ENCODE measurements around the gene TSPAN1. TPM values are rescaled to one million over a fixed set of nuclear protein-coding genes. Genes with fewer than 3 reads are reported as not detected.
A peak's percentile ranks its signal among the peaks of the same experiment; 100 is the strongest.

TSPAN1 gene
- total RNA-seq, 2 donors from 2014 or later = not detected

GRCh38 chr1:46153228-46153627 is 21.7 kb upstream of the TSPAN1 start:
- no peaks in the 10 kb centered on the region for H3K9me3 Mint-ChIP-seq
- H3K4me1 Mint-ChIP-seq = peaks cover 1% of the 10 kb centered on the region
- Histone ChIP-seq H3K9ac (ENCODE audit: extremely low read depth, low read length, poor library complexity, severe bottlenecking) (no peak overlapping the region), H3K27ac (ENCODE audit: low read depth, low read length) (no peak overlapping the region), H3K4me1 (ENCODE audit: control insufficient read depth, insufficient read depth, low read length) (no peaks in the 10 kb centered on the region), H3K27me3 (ENCODE audit: control insufficient read depth, insufficient read depth, low read length, poor library complexity, severe bottlenecking) (no peaks in the 10 kb centered on the region), H3K4me3 (ENCODE audit: low read length) (no peak overlapping the region), H3K36me3 (ENCODE audit: control insufficient read depth, insufficient read depth, low read length) (no peaks in the 10 kb centered on the region), H3K9me3 (ENCODE audit: control insufficient read depth, low read length) (no peaks in the 10 kb centered on the region)
- no peak overlapping the region for H3K27ac Mint-ChIP-seq
- H3K4me3 Mint-ChIP-seq = no peak overlapping the region
- DNase-seq = peak; percentile 55
- 96 to 100% methylated on average over 1 of the region's 1 CpG for WGBS, 2 experiments (ENCODE audit: insufficient coverage in 1 of 2, insufficient read length in 1 of 2)
- TF ChIP-seq CTCF (conservative IDR thresholded peaks at IDR 0.05) = no peak
- H3K36me3 Mint-ChIP-seq (ENCODE audit: low read depth) = no peaks in the 10 kb centered on the region
- H3K27me3 Mint-ChIP-seq (ENCODE audit: insufficient read depth) = no peaks in the 10 kb centered on the region

GRCh38 chr1:46153732-46154131 is 21.2 kb upstream of the TSPAN1 start:
- H3K9me3 ChIP-seq (ENCODE audit: control insufficient read depth, low read length) = no peaks in the 10 kb centered on the region
- no peak overlapping the region for H3K9ac ChIP-seq (ENCODE audit: extremely low read depth, low read length, poor library complexity, severe bottlenecking)
- no peak for DNase-seq
- Mint-ChIP-seq H3K27me3 (ENCODE audit: insufficient read depth) (no peaks in the 10 kb centered on the region), H3K4me1 (no peaks in the 10 kb centered on the region), H3K27ac (no peak overlapping the region), H3K4me3 (no peak overlapping the region), H3K9me3 (no peaks in the 10 kb centered on the region), H3K36me3 (ENCODE audit: low read depth) (no peaks in the 10 kb centered on the region)
- no peak overlapping the region for H3K27ac ChIP-seq (ENCODE audit: low read depth, low read length)
- no peak for TF ChIP-seq CTCF (conservative IDR thresholded peaks at IDR 0.05)
- H3K4me1 ChIP-seq (ENCODE audit: control insufficient read depth, insufficient read depth, low read length) = no peaks in the 10 kb centered on the region
- H3K27me3 ChIP-seq (ENCODE audit: control insufficient read depth, insufficient read depth, low read length, poor library complexity, severe bottlenecking) = no peaks in the 10 kb centered on the region
- no peaks in the 10 kb centered on the region for H3K36me3 ChIP-seq (ENCODE audit: control insufficient read depth, insufficient read depth, low read length)
- 88 to 93% methylated on average over 1 of the region's 1 CpG for WGBS, 2 experiments (ENCODE audit: insufficient coverage in 1 of 2, insufficient read length in 1 of 2)
- no peak overlapping the region for H3K4me3 ChIP-seq (ENCODE audit: low read length)

GRCh38 chr1:46157916-46158311 is 17.0 kb upstream of the TSPAN1 start:
- Histone ChIP-seq H3K9me3 (ENCODE audit: control insufficient read depth, low read length) (no peaks in the 10 kb centered on the region), H3K9ac (ENCODE audit: extremely low read depth, low read length, poor library complexity, severe bottlenecking) (no peak overlapping the region), H3K27me3 (ENCODE audit: control insufficient read depth, insufficient read depth, low read length, poor library complexity, severe bottlenecking) (no peaks in the 10 kb centered on the region), H3K4me1 (ENCODE audit: control insufficient read depth, insufficient read depth, low read length) (no peaks in the 10 kb centered on the region), H3K4me3 (ENCODE audit: low read length) (no peak overlapping the region), H3K36me3 (ENCODE audit: control insufficient read depth, insufficient read depth, low read length) (no peaks in the 10 kb centered on the region), H3K27ac (ENCODE audit: low read depth, low read length) (no peak overlapping the region)
- Mint-ChIP-seq H3K4me3 (no peak overlapping the region), H3K36me3 (ENCODE audit: low read depth) (no peaks in the 10 kb centered on the region), H3K9me3 (no peaks in the 10 kb centered on the region), H3K27me3 (ENCODE audit: insufficient read depth) (no peaks in the 10 kb centered on the region), H3K27ac (no peak overlapping the region), H3K4me1 (no peaks in the 10 kb centered on the region)
- no peak for TF ChIP-seq CTCF (conservative IDR thresholded peaks at IDR 0.05)
- DNase-seq = no peak
- WGBS, 2 experiments (ENCODE audit: insufficient coverage in 1 of 2, insufficient read length in 1 of 2) = 85 to 86% methylated on average over 1 of the region's 1 CpG

All from endodermal cell (in vitro differentiated cells).